Osteocyte (in vitro differentiated cells): ENCODE data around the gene HOXD11. TPM values are rescaled to one million over a fixed set of nuclear protein-coding genes. Genes with fewer than 3 reads are reported as not detected.

Experiments
- DNase-seq: peaks from one replicate; pipeline ENCODE4 v3.0.0; 2021; ENCODE audit warnings: mixed read lengths; ENCODE audit not compliant: unreplicated experiment; ENCODE audit errors: extremely low spot score
- H3K27ac Mint-ChIP-seq: one replicate; pipeline ENCODE4 v1.8.0; 2021; ENCODE audit warnings: mild to moderate bottlenecking, mixed read lengths; ENCODE audit not compliant: unreplicated experiment
- H3K27me3 Mint-ChIP-seq: one replicate; pipeline ENCODE4 v1.8.0; 2021; ENCODE audit warnings: mixed read lengths; ENCODE audit not compliant: unreplicated experiment
- H3K36me3 Mint-ChIP-seq: one replicate; pipeline ENCODE4 v1.8.0; 2021; ENCODE audit warnings: mixed read lengths; ENCODE audit not compliant: unreplicated experiment
- H3K4me1 Mint-ChIP-seq: one replicate; pipeline ENCODE4 v1.8.0; 2021; ENCODE audit warnings: mixed read lengths; ENCODE audit not compliant: unreplicated experiment
- H3K4me3 Mint-ChIP-seq: one replicate; pipeline ENCODE4 v1.8.0; 2021; ENCODE audit warnings: mild to moderate bottlenecking, moderate library complexity, mixed read lengths; ENCODE audit not compliant: unreplicated experiment
- H3K9me3 Mint-ChIP-seq: one replicate; pipeline ENCODE4 v1.8.0; 2021; ENCODE audit warnings: mixed read lengths; ENCODE audit not compliant: unreplicated experiment
- total RNA-seq: library from RNA; stranded (reverse); gene quantifications from 2 replicates; pipeline ENCODE4 v1.2.1, GENCODE V29; 2021
- TF ChIP-seq, protein P1 (sequence below): fragments of 200-600 bp; sonication (generic); IDR thresholded peaks from 2 replicates; pipeline ENCODE4 v1.5.0; 2021; ENCODE audit warnings: antibody characterized with exemption, mild to moderate bottlenecking, moderate library complexity

The HOXD11 gene
- total RNA-seq, 1 donor from 2014 or later = not detected

DNA sequence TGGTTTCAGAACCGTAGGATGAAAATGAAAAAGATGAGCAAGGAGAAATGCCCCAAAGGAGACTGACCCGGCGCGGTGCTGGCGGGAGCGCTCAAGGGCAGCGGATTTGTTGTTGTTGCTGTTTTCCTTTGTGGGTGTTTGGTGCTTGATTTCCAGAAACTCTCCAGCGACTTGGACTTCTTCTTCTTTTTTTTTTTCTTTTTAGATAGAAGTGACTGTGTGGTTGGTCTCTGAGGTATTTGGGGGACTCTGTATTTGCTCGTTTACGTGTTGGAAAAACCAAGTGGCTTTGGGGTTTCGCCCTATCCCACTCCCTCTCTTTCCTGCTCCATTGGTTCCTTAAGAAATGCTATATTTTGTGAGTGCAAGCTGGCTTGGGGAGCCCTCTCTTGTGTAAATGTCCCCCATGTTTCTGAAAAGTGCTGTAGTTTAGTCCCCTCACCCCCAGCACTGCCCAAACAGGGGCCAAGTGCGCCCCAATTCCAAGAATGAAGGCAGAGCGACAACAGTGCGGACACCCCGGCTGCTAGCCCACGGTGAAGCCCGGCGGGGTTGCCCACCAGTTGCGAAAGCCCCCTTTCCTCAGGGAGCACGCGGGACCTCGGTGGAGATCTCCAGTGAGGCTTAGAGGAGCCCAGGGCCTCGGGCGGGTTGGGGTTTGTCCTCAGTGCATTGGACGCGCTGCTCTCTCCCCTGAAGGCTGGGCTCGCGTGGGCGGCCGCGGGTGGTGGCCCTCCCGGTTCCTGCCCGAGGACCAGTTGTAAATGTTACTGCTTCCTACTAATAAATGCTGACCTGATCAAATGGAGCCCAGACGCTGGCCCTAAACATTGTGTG lies 17.2 kb downstream of the HOXD11 start:
- Mint-ChIP-seq H3K9me3 (no peaks in the 10 kb centered on the region), H3K27ac (no peak overlapping the region), H3K4me1 (peaks cover 20% of the 10 kb centered on the region), H3K36me3 (peaks cover 4% of the 10 kb centered on the region), H3K27me3 (peaks cover 88% of the 10 kb centered on the region), H3K4me3 (no peak overlapping the region)
- DNase-seq = no peak
- TF ChIP-seq, protein P1, sequence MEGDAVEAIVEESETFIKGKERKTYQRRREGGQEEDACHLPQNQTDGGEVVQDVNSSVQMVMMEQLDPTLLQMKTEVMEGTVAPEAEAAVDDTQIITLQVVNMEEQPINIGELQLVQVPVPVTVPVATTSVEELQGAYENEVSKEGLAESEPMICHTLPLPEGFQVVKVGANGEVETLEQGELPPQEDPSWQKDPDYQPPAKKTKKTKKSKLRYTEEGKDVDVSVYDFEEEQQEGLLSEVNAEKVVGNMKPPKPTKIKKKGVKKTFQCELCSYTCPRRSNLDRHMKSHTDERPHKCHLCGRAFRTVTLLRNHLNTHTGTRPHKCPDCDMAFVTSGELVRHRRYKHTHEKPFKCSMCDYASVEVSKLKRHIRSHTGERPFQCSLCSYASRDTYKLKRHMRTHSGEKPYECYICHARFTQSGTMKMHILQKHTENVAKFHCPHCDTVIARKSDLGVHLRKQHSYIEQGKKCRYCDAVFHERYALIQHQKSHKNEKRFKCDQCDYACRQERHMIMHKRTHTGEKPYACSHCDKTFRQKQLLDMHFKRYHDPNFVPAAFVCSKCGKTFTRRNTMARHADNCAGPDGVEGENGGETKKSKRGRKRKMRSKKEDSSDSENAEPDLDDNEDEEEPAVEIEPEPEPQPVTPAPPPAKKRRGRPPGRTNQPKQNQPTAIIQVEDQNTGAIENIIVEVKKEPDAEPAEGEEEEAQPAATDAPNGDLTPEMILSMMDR = no peak

GRCh38 chr2:176124947-176125771 lies 18.1 kb downstream of the HOXD11 start:
- no peaks in the 10 kb centered on the region for H3K9me3 Mint-ChIP-seq
- TF ChIP-seq, protein P1 = no peak
- peaks cover 4% of the 10 kb centered on the region for H3K36me3 Mint-ChIP-seq
- peaks cover 20% of the 10 kb centered on the region for H3K4me1 Mint-ChIP-seq
- no peak for DNase-seq
- peaks cover 81% of the 10 kb centered on the region for H3K27me3 Mint-ChIP-seq
- no peak overlapping the region for H3K27ac Mint-ChIP-seq
- H3K4me3 Mint-ChIP-seq = no peak overlapping the region

- Mint-ChIP-seq H3K27ac (no peak overlapping the region), H3K36me3 (peaks cover 4% of the 10 kb centered on the region), H3K4me3 (no peak overlapping the region), H3K9me3 (no peaks in the 10 kb centered on the region), H3K4me1 (peaks cover 22% of the 10 kb centered on the region), H3K27me3 (peaks cover 77% of the 10 kb centered on the region)
- DNase-seq = no peak
- TF ChIP-seq, protein P1 = no peak
Measured at GRCh38 chr2:176125772-176126054, 18.6 kb downstream of the HOXD11 start.

- Mint-ChIP-seq H3K27ac (no peak overlapping the region), H3K27me3 (peaks cover 81% of the 10 kb centered on the region), H3K4me1 (peaks cover 28% of the 10 kb centered on the region), H3K9me3 (no peaks in the 10 kb centered on the region), H3K4me3 (no peak overlapping the region), H3K36me3 (peaks cover 2% of the 10 kb centered on the region)
- no peak for DNase-seq
- TF ChIP-seq, protein P1 = peak; percentile 90
Measured at GRCh38 chr2:176126929-176127773, 20.1 kb downstream of the HOXD11 start.
